HepG2 (cell line): Measurements from ENCODE around the gene POLR2F.

Experiments
- BRD4 ChIP-seq: sonication (generic); formaldehyde crosslinking; IDR thresholded peaks from 2 replicates; pipeline ENCODE4 v1.4.0; 2020; ENCODE audit warnings: missing genetic modification reagents
- CTCF ChIP-seq: sonication (generic); formaldehyde crosslinking; IDR thresholded peaks from 2 replicates; pipeline ENCODE4 v1.5.0; 2020; ENCODE audit warnings: mild to moderate bottlenecking, missing genetic modification reagents, moderate library complexity
- SETDB1 ChIP-seq: sonication (generic); formaldehyde crosslinking; IDR thresholded peaks from 2 replicates; pipeline ENCODE4 v1.5.1; 2020; ENCODE audit warnings: missing genetic modification reagents, mild to moderate bottlenecking, borderline replicate concordance
- TGIF2 ChIP-seq: IDR thresholded peaks from 2 replicates; pipeline ENCODE4 v1.6.1; 2016; ENCODE audit warnings: control low read depth, missing compliant biosample characterization

- TF ChIP-seq BRD4 (CRISPR knock-in tag), result no peak
- TF ChIP-seq SETDB1 (CRISPR knock-in tag), result no peak
- TF ChIP-seq TGIF2, result no peak
- TF ChIP-seq CTCF (CRISPR knock-in tag), result no peak
These were observed 26.3 kb downstream of the POLR2F start for GRCh38 chr22:37979782-37980181.
